BE2C (cell line): ENCODE results near the gene ABLIM1.

Experiments
- DNase-seq: peaks from one replicate; pipeline ENCODE4 v3.0.0-alpha.2; 2020
- H3K27me3 ChIP-seq: fragments of 250-450 bp; sonication (Bioruptor Pico); 2 replicates; pipeline ENCODE4 v1.5.1; 2020; ENCODE audit warnings: mild to moderate bottlenecking
- H3K36me3 ChIP-seq: fragments of 250-450 bp; sonication (Bioruptor Pico); 2 replicates; pipeline ENCODE4 v1.5.1; 2020; ENCODE audit warnings: mild to moderate bottlenecking
- H3K4me1 ChIP-seq: fragments of 250-450 bp; sonication (Bioruptor Pico); 2 replicates; pipeline ENCODE4 v1.5.1; 2020
- H3K4me3 ChIP-seq: 2 replicates; pipeline ENCODE4 v1.5.1; 2011; ENCODE audit warnings: low read depth, low read length
- H3K9me3 ChIP-seq: fragments of 250-450 bp; sonication (Bioruptor Pico); 2 replicates; pipeline ENCODE4 v1.5.1; 2020
- CTCF ChIP-seq: IDR thresholded peaks from 2 replicates; pipeline ENCODE4 v1.5.1; 2012; ENCODE audit warnings: mild to moderate bottlenecking, low read depth, low read length

The ABLIM1 gene

GRCh38 chr10:114541081-114541796 is 116.8 kb downstream of the ABLIM1 start:
- no peaks in the 10 kb centered on the region for H3K36me3 ChIP-seq
- H3K4me3 ChIP-seq: no peak overlapping the region
- no peak for DNase-seq
- H3K27me3 ChIP-seq: no peaks in the 10 kb centered on the region
- no peak for TF ChIP-seq CTCF
- H3K4me1 ChIP-seq: no peaks in the 10 kb centered on the region
- H3K9me3 ChIP-seq: no peaks in the 10 kb centered on the region

- no peaks in the 10 kb centered on the region for H3K9me3 ChIP-seq
- H3K4me3 ChIP-seq: no peak overlapping the region
- no peaks in the 10 kb centered on the region for H3K36me3 ChIP-seq
- H3K4me1 ChIP-seq: no peaks in the 10 kb centered on the region
- H3K27me3 ChIP-seq: no peaks in the 10 kb centered on the region
- DNase-seq: no peak
- TF ChIP-seq CTCF: no peak
These were observed 117.8 kb downstream of the ABLIM1 start for GRCh38 chr10:114540236-114540635.

GRCh38 chr10:114539623-114540022 is 118.5 kb downstream of the ABLIM1 start:
- no peaks in the 10 kb centered on the region for H3K27me3 ChIP-seq
- no peaks in the 10 kb centered on the region for H3K9me3 ChIP-seq
- H3K4me1 ChIP-seq: no peaks in the 10 kb centered on the region
- no peak for TF ChIP-seq CTCF
- no peak overlapping the region for H3K4me3 ChIP-seq
- H3K36me3 ChIP-seq: no peaks in the 10 kb centered on the region
- DNase-seq: no peak

DNA sequence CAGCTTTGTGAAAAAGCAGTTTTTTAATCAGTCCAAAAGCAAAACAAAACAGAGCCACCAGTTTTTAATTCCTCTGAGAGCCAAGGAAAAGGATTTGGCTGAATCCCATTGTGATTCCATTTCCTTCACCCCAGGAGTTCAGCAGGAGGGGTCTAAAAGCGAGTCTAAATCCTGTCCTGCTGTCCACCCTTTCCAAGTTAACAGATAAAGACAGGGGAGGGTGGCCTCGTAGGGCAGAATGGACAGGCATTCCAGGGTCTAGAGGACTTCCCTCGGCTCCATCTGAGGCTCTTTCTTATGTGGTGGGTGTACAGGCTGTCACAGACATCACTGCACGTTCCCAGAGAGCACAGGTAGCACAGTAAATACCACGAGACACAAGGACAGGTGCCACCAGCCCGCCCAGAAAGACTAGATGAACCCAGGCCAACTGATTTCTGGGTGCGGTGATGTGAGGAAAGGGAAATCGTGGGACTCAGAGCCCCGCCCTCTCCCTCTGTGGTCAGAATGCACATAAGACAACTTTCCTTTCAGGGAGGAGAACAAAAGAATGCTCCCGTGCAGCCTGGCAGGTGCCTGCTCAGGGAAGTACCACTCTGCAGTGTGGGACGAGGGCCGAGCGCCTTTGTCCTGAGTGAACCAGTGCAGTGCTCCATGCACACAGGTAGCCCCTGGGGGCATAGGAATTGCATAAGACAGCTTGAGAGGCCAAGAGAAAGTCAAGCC is 119.7 kb downstream of the ABLIM1 start:
- no peaks in the 10 kb centered on the region for H3K9me3 ChIP-seq
- H3K36me3 ChIP-seq: no peaks in the 10 kb centered on the region
- H3K27me3 ChIP-seq: no peaks in the 10 kb centered on the region
- no peak for DNase-seq
- H3K4me1 ChIP-seq: no peaks in the 10 kb centered on the region
- TF ChIP-seq CTCF: no peak
- H3K4me3 ChIP-seq: no peak overlapping the region

DNA sequence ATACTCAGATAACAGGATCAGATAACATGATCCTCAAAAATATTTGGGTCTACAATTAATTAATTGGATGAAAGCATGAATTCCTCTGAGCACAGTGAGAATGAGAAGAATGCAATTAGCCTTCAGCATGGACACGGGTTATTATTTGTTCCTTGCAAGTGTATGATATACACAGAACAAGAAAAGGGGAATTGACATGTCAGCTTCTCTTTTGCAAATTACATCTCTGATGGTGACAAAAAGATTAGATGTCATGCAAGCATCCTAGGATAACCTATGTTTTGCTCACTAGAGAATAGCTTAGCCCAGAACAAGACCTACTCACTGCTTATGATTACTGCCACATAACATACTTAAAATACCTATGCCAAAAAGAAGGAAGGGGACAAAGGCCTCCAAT is 120.3 kb downstream of the ABLIM1 start:
- no peak for TF ChIP-seq CTCF
- Histone ChIP-seq H3K4me3 (no peak overlapping the region), H3K36me3 (no peaks in the 10 kb centered on the region), H3K4me1 (no peaks in the 10 kb centered on the region), H3K9me3 (no peaks in the 10 kb centered on the region), H3K27me3 (no peaks in the 10 kb centered on the region)
- DNase-seq: no peak

GRCh38 chr10:114534571-114534981 is 123.5 kb downstream of the ABLIM1 start:
- no peaks in the 10 kb centered on the region for H3K27me3 ChIP-seq
- no peaks in the 10 kb centered on the region for H3K4me1 ChIP-seq
- no peak for DNase-seq
- H3K4me3 ChIP-seq: no peak overlapping the region
- H3K36me3 ChIP-seq: no peaks in the 10 kb centered on the region
- TF ChIP-seq CTCF: no peak
- no peaks in the 10 kb centered on the region for H3K9me3 ChIP-seq
